ENCODE data around the gene HAPSTR1. TPM values are rescaled to one million over a fixed set of nuclear protein-coding genes. Genes with fewer than 3 reads are reported as not detected.

The HAPSTR1 gene
- total RNA-seq, 1 donor: 86.8 TPM

- H3K4me3 ChIP-seq (ENCODE audit: low read depth, low read length): no peak overlapping the region
- no peak for DNase-seq (ENCODE audit: low read depth)
- TF ChIP-seq CTCF (IDR thresholded peaks at IDR 0.05; ENCODE audit: insufficient read depth, low read depth, low read length): no peak
Measured at GRCh38 chr16:9056061-9056460, 35.4 kb upstream of the HAPSTR1 start.

- no peak for DNase-seq (ENCODE audit: low read depth)
- H3K4me3 ChIP-seq (ENCODE audit: low read depth, low read length): no peak overlapping the region
- TF ChIP-seq CTCF (IDR thresholded peaks at IDR 0.05; ENCODE audit: insufficient read depth, low read depth, low read length): no peak
Measured at GRCh38 chr16:9058211-9058610, 33.2 kb upstream of the HAPSTR1 start.

GRCh38 chr16:9060225-9060624, 31.2 kb upstream of the HAPSTR1 start:
- DNase-seq (ENCODE audit: low read depth): peak; percentile 68

GRCh38 chr16:9061358-9061813, 30.1 kb upstream of the HAPSTR1 start:
- DNase-seq (ENCODE audit: low read depth): peak; percentile 93
- no peak for TF ChIP-seq CTCF (IDR thresholded peaks at IDR 0.05; ENCODE audit: insufficient read depth, low read depth, low read length)
- H3K4me3 ChIP-seq (ENCODE audit: low read depth, low read length): no peak overlapping the region

More at GRCh38 chr16:9060225-9060624, 31.2 kb upstream of the HAPSTR1 start:
- H3K4me3 ChIP-seq (ENCODE audit: low read depth, low read length): no peak overlapping the region
- no peak for TF ChIP-seq CTCF (IDR thresholded peaks at IDR 0.05; ENCODE audit: insufficient read depth, low read depth, low read length)

- DNase-seq (ENCODE audit: low read depth): no peak
- H3K4me3 ChIP-seq (ENCODE audit: low read depth, low read length): no peak overlapping the region
- TF ChIP-seq CTCF (IDR thresholded peaks at IDR 0.05; ENCODE audit: insufficient read depth, low read depth, low read length): no peak
Measured at GRCh38 chr16:9062301-9062700, 29.1 kb upstream of the HAPSTR1 start.

GRCh38 chr16:9065077-9065476, 26.4 kb upstream of the HAPSTR1 start:
- DNase-seq (ENCODE audit: low read depth): no peak
- no peak overlapping the region for H3K4me3 ChIP-seq (ENCODE audit: low read depth, low read length)
- TF ChIP-seq CTCF (IDR thresholded peaks at IDR 0.05; ENCODE audit: insufficient read depth, low read depth, low read length): no peak

- H3K4me3 ChIP-seq (ENCODE audit: low read depth, low read length): no peak overlapping the region
- TF ChIP-seq CTCF (IDR thresholded peaks at IDR 0.05; ENCODE audit: insufficient read depth, low read depth, low read length): no peak
- no peak for DNase-seq (ENCODE audit: low read depth)
Measured at GRCh38 chr16:9068886-9069285, 22.6 kb upstream of the HAPSTR1 start.
